Activated CD4-positive, CD25-positive, alpha-beta regulatory T cell treated with anti-CD3 and anti-CD28 coated beads, Interleukin-2, amount 50 U/mL, for 16 hours (primary cell): ENCODE results near the gene MTMR3.

Source experiments
- DNase-seq: peaks from one replicate; pipeline ENCODE4 v3.0.0-alpha.2; 2020; ENCODE audit warnings: low read depth, low spot score

The MTMR3 gene

DNA sequence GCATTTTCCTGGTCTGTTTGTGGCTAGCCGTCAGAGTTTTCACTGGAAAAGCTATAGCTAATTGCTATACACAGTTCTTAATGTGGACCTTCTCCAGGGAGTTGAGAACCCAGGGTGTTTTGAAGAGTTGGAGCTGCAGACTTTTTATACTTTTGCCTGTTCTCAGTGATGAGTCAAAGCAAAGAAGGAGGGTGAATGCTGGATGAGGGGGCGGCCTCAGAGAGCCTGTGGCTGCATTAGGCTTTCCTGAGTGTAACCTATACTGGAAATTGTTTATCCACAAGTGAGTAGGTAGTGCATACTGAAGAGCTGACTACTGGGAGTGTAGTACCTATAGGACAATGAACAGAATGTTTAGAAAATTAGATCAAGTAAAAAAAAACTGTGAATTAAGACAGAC lies 117.6 kb downstream of the MTMR3 start:
- no peak for DNase-seq

DNA sequence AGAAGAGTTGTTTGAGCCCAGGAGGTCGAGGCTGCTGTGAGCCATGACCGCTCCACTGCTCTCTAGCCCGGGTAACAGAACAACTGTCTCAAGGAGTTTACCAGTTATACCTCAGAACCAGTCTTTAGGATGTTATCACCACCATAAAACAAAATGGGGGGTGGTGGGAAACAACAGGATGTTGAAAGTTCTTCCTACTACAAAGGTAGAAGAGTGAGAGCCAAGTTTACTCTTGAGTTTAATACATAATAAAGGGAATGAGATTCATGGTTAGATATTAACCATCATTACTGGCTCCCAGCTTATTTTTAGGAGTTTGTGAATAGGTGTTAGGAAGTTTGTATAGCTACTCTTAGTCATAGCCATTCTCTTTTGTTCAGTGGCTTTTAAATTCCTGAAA lies 118.5 kb downstream of the MTMR3 start:
- no peak for DNase-seq

DNA sequence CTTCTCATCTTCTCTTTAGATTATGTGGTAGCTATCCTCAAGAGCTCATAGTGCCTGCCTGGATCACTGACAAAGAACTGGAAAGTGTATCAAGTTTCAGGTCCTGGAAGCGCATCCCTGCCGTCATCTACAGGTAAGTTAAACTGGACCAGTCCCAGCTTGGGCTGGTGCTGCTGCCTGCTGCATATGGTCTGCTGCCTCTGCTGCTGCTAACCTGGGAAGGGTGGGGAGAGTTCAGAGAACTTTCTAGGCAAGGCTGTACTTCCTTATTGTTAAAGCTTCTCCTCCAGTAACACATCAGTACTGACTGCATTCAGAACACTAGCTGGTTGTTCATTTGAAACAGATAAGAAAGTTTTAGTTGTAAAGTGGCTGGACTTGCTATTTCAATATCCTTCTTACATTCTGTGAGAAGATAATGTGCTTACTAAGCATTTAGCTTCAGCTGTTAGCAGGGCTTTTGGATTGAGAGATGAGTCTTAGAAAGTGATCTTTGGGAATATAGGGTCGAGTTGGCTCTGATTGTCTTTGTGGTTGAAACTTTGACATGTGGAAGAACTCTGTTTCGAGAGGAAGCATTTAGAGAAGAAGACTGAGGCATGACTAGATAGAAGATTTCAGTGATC lies 120.0 kb downstream of the MTMR3 start:
- no peak for DNase-seq

DNA sequence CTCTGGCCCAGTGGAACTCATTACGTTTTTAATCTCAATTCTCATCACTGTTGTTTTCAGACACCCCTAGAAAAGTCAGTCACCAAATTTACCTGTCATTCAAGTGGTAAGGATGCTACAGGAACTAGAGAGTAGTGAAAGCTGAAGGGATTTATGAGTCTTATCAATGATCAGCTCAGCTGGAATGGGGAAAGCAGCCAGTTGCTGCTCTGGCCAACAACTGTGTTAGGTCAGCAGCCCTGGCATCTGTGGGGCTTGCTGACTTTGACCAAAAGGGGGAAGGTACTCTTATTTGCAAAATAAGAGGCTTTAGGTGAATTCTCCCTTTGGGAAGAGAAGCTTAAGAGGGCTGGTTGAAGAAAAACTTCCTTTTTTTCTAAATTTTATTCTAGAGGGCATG lies 121.1 kb downstream of the MTMR3 start:
- no peak for DNase-seq

DNA sequence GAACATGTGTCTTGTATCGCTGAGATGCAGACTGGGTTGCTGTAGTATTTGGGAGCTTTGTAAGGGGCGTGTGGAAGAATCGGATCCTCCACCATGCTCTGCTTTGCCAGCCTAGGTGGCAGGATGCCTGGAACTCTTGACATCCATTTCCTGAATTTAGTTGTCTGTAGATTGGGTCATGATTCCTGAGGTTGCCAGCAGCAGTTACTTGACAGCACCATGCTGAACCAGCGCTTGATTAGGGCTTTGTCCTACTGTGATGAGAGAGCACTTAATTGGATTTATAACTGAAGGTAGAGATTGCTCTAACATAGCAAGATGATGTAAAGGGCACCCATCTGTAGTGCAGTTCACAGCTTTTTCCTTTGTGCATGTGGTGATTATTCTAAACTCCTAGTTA lies 121.7 kb downstream of the MTMR3 start:
- DNase-seq = no peak

DNA sequence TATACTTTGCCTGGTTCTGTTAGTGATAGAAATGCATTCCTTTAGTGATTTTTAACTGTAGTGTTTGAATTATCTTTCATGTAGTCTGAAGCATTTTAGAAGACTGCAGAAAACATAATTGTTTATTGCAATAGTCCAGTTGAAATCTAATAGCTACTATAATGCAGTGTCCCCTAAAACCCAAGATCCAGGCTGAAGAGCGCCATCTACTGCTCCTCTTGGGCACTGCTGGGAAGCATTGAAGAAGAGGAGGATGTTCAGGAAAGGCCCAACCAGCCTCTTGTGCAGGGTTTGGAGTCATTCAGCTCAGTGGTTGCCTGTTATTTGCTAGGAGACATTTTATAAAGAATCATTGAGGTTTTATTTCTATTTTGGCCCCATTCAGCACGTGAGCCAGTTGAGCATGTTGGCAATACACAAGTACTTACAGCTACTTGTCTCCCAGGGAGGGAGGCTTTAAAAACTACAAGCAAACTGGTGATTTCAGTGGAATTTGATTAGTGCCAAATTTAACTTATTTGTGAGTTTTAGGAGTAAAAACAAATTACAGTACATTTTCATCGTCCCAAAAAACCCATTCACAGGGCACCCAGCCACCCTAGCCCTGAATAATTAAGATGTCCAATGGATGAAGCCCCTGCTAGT lies 122.4 kb downstream of the MTMR3 start:
- peak; percentile 33 for DNase-seq

DNA sequence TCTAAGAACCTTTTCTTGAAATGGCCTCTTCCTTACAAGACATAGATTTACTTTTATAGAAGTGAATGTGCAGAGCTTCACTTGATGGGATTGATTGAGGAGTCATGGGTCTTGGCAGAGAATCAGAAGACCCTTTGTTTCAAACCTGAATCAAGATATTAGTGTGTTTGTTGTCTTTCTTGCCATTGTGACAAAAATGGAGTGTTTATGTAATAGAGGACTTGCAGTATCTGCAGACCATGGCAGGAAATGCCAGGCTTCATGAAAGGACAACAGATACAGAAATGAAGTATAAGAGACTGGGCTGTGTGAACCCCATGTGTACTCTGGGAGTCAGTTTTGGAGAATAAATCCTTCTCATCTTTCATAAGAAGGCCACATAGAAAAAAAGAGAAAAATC lies 124.4 kb downstream of the MTMR3 start:
- no peak for DNase-seq

DNA sequence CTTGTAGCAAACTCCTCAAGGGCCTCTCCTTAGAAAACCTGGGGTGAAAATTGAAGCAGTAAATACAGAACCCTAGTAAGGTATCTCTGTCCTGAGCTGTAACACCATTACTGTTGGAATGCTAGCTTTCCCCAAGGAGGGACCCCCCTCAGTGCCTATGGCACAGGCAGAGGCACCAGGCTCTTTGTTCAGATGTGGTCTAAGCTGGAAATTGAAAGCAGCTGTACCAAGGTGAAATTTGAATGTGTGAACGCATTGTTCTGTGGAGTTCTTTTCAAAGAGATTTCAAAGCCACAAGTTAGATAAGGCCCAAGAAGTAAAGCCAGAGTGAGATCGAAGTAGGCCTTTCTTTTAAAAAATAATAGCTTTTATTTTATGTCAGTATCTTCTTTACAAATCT lies 125.4 kb downstream of the MTMR3 start:
- DNase-seq = no peak

DNA sequence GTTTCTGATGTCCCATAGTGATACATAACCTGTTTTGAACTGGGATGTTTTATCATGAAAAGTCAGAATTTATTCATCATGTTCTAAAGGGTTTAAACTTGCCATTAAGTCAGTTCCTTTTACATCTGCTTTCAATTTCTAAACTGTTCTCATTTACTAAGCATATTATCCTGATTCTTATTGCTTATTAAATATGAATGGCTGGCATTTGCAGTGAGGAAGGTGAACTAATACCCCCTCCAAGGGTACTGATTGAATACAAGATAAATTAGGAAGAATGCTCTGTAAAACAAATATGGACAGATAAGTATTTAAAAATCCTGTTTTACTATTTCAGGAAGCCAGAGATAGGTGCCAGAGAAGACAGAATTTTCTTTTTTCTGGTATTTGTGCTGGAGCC lies 126.5 kb downstream of the MTMR3 start:
- no peak for DNase-seq

DNA sequence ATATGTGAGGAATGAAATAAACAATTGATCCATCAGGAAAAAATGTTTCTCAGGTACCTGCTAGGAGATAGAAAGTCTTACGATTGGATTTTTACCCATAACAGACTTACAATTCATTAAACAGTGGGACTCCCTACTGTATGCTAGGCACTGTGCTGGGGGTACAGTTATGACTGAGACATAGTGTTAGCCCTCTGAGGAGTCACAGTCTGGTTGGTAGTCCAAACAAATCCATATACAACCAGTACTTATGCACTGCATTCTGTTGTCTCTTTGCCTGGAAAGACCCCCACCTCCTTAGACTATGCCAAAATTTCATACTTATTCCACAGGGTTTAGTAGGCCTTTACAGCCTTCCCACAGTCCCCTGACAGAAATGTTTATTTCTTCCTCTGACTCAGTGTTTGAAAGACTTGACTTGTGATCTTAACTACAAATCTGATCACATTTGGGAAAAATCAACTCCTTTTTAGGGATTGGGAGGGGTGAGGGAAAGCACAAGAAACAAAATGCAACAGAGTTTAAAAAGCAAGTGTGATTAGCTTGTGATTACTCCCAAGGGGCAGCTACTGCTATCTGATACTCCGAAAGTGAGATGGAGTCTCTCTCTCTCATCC lies 127.9 kb downstream of the MTMR3 start:
- DNase-seq = no peak

DNA sequence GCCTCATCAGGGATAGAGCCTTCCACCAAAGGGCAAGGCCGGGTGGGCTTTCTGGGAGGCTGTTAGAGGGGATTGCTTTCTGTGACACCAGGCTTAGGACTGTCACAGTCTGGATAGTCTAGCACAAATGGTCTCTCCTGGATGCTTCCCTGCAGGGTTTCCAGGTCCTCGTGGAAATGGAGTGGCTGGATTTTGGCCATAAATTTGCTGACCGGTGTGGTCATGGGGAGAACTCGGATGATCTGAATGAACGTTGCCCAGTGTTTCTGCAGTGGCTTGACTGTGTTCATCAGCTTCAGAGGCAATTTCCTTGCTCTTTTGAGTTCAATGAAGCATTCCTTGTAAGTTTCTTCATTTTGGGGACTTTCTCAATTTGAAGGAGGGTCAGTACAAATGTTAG lies 130.2 kb downstream of the MTMR3 start:
- DNase-seq = no peak

DNA sequence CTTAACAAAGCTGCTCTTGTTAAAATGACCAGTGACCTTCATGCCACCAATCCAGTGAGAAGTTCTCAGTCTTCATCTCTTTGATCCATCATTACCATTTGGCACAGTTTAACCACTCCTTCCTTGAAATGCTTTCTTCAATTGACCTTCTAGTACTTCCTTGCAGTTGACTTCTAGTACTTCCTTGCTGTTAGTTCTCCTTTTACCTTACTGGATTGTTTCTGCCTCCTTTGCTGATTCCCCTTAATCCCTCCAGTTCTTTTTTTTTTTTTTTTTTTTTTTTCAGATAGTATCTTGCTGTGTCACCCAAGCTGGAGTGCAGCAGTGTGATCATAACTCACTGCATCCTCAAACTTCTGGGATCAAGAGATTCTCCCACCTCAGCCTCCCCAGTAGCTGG lies 131.3 kb downstream of the MTMR3 start:
- no peak for DNase-seq

DNA sequence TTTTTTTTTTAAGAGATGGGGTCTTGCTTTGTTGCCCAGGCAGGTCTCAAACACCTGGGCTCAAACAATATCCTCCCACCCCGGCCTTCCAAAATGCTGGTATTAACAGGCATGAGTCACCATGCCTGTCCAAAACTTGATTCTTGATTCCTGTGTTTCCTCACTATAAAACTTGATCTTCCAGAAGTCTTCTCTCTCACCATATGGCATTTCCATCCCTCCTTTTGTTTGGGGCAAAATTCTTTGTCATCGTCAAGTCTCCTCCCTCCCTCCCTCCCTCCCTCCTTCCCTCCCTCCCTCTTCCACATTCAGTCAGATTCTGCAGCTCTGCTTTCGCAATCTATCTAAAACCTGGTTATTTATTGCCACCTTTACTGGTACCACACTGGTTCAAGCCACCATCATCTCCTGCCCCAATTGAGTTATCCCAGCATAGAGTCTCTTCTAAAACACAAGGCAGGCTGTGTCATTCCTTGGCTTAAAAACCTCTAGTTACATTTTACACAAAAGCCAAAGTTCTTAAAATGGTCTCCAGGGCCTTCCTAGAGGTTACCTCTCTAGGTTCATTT lies 132.3 kb downstream of the MTMR3 start:
- no peak for DNase-seq

DNA sequence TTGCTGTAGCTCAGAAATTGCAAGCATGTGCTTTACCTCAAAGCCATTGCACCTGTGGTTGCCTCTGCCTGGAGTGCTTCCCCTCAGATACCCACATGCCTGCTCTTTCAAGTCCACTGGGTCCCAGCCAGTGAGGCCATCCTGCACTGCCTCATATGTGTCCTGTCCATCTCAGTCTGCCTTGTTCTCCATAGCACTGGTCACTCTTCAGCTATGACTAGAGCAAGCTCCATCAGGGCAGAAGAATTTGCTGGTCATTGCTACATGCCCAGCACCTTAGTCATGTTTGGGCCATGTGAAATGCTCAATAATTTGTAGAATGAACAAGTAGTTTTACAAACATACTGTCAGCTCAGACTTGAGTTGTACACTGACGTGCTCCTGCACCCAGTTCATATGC lies 132.9 kb downstream of the MTMR3 start:
- no peak for DNase-seq

DNA sequence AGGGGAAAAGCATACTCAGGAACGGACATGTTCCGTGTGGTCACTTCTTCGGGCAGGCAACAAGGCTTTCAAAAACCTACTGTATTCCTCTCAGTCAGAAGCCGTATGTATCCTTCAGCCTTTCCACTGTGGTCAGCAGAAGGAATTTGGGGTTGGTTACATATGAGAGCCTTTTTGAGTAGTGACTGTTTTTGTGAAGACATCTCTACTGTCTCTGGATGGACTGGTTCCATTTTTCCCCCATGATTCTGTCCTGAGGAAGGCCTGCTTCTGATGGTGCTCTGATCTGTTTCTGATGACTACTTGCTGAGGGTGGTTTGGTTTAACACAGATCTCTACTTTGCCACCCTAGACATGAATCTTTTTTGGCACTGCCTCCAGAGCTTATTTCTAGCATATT lies 133.6 kb downstream of the MTMR3 start:
- no peak for DNase-seq

DNA sequence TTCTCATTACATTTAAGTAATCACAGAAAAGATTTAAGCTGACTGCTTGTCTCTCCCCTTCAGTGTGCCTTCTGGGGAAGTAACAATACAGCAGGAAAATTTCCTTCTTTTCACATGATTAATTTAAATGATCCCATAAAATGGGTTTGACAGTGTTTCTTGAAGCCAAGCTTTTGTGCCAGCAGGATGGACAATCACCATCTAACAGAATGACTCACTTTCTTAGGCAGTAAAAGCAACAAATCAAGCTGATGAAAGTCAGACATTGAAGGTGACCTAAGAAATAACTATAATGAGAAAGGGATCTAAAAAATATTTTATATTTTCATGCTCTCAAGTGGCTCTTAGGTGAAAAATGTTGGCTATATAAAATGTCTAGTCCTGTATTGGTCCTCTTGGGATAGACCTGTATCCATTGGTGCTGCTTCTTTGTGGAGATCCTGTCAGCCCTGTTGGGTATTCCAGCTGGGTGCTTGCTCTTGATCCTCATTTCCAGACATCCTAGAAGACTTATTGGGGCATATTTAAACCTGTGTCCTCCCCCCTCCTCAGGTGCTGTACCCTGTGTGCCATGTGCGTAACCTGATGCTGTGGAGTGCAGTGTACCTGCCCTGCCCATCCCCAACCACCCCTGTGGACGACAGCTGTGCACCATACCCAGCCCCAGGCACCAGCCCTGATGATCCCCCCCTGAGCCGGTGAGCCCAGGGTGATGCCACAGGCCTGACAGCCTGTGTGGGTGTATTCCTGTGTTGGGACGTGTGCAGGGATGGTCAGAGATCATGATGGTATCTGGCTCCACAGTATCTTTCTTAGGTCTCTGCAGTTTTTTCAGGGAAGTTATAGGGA lies 134.6 kb downstream of the MTMR3 start:
- DNase-seq = no peak

DNA sequence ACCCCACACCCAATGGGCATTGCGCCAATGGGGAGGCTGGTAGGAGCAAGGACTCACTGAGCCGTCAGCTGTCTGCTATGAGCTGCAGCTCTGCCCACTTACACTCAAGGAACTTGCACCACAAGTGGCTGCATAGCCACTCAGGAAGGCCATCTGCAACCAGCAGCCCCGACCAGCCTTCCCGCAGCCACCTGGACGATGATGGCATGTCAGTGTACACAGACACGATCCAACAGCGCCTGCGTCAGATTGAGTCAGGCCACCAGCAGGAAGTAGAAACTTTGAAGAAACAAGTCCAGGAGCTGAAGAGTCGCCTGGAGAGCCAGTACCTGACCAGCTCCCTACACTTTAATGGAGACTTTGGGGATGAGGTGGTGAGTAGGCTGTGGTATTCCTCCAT lies 137.5 kb downstream of the MTMR3 start:
- DNase-seq = no peak

DNA sequence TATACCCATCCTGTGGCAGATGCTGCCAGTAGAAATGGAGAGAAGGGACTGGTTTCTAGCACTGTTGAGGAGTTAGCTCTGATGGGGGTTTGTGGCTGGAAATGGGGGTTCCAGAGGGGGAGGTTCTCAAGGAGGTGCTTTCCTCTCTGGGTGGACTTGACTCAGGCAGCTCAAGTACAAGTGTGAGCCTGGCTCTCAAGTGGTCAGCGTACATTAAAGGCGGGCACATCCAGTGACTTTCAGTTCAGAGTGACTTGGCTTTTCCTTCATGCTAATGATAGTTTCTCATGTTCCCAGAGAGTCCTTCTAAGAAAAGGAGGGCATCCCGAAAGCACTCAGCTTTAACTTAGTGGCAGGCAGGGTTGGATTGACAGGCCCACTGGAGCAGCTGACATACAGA lies 138.4 kb downstream of the MTMR3 start:
- DNase-seq = no peak

DNA sequence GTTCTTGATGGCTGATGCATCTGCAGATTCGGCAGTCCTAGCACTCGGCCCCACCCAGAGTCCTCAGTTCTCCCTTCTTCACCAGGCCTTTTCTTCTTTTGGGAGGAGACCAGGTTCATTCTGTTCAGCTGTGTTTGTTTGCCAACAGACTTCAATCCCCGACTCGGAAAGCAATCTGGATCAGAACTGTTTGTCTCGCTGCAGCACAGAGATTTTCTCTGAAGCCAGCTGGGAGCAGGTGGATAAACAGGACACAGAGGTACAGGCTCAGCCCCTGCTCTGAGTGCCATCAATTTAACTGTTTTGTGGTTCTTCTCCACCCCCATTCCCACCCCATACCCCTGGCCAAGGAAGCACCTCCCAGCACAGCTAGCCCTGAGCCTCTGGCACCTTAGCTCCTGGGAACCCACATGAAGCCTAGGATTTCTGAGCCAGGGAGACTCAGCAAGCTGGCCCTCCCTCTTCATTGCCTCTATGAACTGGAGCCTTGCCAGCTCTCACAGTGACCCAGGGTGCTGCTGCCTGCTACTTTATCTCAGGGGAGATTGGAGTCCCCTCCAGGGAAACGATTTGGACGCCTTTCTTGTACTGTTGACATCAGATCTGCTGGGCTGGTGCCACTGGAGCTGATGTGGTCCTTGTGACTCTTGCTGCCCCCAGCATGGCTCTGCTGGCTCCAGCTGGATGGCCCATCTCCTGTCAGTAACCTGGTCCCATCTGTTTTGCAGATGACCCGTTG lies 139.1 kb downstream of the MTMR3 start:
- DNase-seq = no peak

DNA sequence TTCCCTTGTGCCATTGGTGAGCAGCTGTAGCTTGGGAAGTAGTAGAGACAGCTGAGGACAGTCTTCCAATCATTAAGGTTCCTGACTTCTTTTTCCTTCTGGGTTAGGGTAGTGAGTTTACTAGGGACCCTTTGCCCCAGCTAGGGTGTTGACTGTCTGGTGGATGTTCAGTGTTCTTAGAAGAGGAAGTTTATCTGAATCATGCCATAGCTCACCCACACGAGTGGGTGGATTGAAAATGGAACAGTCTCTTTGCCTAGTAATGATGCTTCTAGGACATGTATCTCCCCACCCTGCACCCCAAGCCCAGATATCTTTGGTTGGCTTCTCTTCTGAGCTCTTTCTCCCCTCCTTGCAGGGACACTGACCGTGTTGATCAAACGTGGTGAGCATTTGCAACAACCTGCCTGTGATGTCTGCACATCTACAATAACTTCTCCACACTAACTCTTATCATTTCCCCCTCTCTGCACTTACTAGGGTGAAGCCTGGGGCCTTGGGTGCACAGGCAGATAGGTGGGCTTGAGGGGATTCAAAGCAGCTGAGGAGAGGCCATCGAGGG lies 140.2 kb downstream of the MTMR3 start:
- no peak for DNase-seq

DNA sequence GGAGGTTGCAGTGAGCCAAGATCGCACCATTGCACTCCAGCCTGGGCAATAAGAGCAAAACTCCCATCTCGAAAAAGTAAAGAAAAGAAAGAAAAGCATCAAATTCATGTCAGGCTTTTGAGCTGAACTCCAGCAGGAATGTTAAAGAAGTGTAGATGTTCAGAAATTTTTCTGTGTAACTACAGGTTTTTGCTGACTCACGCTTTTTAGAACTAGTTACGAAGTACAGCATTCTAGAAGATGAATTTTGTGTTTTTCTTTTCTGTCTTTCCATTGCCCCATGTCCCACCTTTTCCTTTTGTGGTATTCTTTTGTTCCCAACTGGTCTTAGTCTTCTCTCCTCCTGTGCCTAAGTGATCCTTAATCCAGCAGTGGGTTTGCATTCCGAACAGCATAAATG lies 141.3 kb downstream of the MTMR3 start:
- no peak for DNase-seq
